Fibroblast of skin of left biceps (primary cell): ENCODE results near the gene KLF6.

Experiments
- DNase-seq, 2 experiments: peaks; one replicate each; pipeline ENCODE4 v3.0.0-alpha.2; 2013; ENCODE audit warnings: low read depth in 2 of 2

The KLF6 gene

GRCh38 chr10:3784510-3785250 is at the start of gene KLF6:
Gene KLF6, minus strand, starts transcription at chr10:3785209. Its CDS starts 195 bp downstream, at chr10:3785014.
- no peak for DNase-seq

DNA sequence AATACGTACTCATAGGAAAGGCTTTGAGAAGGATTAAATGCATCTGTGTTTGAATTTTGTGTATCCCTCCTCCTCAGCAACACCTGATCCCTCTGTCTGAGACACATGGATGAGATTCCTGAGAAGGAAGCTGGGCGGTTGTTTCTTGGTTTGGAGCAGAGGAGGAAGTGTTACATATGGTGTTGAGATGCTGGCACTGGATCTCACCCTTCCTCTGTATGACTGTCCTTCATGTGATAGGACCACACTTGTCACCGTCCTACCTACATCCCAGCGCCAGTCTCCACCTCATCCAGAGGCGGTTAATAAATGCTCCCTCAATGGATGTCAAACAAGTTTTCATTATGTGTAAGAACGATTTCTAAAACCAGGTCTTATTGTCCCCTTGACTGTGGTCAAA is 49.4 kb upstream of the KLF6 start:
- DNase-seq = no peak

GRCh38 chr10:3833046-3833445 is 48.0 kb upstream of the KLF6 start:
- DNase-seq = no peak

- DNase-seq = no peak
Measured at GRCh38 chr10:3832022-3832786, 47.2 kb upstream of the KLF6 start.

DNA sequence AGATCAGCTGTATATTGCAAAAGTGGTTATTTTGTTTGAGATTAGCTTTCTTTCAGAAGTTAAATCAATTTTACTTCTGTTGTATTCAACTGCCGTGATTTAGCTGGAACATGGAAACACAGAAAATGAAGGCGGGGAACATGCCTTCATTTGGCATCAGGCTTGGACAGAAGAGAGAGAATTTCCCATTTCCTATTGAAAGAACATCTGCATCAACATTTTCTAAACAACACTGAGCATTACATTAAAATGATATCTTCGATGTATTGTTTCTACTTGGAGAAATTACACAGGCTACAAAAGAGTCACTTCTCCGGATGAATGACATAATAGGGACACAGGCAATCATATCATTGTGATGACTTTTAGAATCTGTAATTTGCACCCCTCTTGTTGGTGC is 46.6 kb upstream of the KLF6 start:
- DNase-seq = no peak

DNA sequence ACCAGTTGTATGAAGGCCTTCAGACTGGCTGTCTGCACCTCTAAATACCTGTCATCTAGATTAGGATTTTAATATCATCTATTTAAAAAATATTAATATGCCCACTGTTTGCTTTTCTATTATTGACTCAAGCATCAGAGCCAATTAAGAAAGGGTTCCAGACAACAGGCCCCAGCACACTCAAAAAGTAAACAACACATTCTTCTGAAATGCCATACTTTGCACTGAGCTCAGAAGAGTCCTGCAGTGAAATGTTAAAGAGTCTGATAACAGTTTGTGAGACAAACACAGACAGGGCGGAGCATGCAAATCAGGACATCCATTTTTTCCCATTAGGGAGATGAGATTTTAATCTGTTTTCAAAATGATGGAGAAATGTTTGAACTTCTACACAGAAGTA is 45.9 kb upstream of the KLF6 start:
- DNase-seq = no peak

- DNase-seq = no peak
Measured at GRCh38 chr10:3829156-3830050, 44.4 kb upstream of the KLF6 start.

DNA sequence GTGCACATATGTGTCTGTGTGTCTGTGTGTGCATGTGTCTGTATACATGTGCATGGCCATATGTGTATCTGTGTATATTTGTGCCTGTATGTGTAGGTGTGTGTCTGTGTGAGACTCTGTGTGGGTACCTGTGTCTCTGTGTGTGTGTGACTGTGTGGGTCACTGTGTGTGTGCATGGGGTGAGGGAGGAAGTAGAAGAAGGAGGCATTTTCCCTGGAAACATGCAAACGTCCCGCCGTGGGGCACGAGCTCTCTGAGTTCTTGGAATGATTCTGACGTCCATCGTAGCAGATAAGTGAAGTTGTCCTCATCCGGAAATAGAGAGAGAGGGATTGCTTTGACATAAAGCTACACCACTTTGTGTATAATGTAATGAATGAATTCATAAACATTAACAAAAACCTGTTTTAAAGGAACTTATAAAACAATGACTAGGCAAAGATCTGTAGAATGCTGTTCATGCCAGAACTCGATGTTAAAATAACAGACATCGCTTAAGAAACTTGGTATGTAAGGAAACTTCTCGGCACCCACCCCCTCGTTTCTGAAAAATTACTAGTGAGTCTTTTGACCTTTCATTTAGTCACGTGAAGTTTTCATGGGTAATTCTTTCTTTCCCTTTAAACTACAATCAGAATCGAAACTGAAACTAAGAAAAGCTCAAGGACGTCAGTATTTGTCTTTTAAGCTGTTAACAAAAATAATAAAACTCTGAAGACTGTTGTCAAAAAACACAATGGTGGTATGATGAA is 43.6 kb upstream of the KLF6 start:
- DNase-seq = no peak

GRCh38 chr10:3827768-3828403 is 42.9 kb upstream of the KLF6 start:
- DNase-seq = no peak

- no peak for DNase-seq
Measured at GRCh38 chr10:3827266-3827665, 42.3 kb upstream of the KLF6 start.

- no peak for DNase-seq
Measured at GRCh38 chr10:3825862-3826351, 40.9 kb upstream of the KLF6 start.

GRCh38 chr10:3825244-3825643 is 40.2 kb upstream of the KLF6 start:
- DNase-seq = no peak

GRCh38 chr10:3822541-3823330 is 37.7 kb upstream of the KLF6 start:
- DNase-seq = no peak

- no peak for DNase-seq
Measured at GRCh38 chr10:3820255-3820654, 35.2 kb upstream of the KLF6 start.

DNA sequence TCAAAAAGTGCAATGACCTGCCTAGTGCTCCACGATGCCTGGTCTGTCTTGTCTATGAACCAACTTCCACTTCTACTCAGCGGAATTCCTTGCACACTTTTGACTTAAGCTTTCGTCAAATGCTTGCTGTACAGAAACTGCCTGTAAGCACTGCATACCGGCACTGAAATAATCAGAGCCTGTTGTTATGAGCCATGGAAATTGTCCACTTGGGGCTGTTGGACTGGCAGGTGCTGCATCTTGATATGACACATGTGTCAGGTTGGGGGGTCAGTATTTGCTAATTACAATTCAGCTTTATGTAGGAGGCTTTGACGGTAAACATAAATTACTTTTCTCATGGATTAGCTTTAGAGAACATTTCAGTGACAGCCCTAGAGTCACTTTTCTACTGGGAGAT is 32.0 kb upstream of the KLF6 start:
- DNase-seq = no peak

DNA sequence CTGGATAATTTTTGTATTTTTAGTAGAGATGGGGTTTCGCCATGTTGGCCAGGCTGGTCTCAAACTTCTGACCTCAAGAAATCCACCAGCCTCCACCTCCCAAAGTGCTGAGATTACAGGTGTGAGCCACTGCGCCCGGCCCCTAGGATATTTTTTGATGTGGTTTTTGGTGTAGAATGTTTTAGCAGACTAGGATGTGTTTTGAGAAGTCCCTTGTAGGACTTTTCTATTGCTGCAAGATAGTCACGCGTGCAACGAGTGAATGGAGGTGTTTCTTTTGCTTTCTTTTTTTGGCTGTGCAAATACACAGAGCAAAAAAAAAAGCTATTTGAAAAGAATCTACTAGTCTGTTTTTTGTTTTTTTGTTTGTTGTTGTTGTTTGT is 29.8 kb upstream of the KLF6 start:
- DNase-seq = no peak

DNA sequence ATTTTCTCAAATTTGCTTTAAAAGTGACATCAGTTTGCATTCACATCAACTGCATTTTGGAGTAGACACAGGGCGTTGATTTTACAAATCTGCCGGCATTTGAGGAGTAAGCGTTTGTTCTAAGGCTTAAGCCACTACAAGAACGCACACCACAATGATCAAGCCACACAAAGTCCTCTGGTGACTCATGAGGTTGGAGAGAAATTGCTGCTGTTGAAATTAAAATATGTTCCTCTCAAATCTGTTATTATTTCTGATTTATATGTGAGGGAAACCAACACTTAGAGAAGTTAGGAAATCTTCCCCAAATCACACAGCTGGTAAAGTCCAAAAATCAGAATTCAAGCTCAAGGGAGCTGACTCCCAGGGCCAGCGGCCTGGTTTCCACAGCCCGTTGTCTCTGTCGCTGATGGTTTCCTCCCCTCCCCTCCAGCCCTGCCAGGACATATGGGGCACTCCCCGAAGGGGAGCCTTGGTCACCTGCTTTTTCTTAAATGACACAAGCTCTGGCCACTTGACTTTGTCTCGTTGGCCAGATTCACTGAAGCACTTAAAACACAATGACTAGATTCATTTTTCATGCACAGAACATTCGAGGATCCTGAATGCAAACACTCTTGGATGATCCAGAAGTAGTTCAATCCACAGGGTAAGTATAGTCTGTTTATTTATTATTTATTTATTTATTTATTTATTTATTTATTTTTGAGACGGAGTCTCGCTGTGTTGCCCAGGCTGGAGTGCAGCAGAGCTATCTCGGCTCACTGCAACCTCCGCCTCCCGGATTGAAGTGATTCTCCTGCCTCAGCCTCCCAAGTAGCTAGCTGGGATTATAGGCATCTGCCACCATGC is 29.2 kb upstream of the KLF6 start:
- no peak for DNase-seq

DNA sequence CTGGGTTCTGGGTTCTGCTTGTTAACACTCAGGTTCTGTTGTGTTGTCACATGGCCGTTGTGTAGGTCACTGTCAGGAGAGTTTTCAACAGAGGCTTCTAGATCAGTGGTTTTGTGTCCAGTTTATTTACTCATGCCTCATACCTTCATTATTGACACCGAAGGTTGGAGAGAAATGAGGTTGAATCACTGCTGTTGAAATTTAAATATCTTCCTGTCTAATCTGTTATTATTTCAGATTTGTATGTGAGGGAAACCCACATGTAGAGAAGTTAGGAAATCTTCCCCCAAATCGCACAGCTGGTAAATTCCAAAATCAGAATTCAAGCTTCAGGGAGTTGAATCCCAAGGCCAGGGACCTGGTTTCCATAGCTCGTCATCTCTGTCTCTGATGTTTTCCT is 28.3 kb upstream of the KLF6 start:
- no peak for DNase-seq

DNA sequence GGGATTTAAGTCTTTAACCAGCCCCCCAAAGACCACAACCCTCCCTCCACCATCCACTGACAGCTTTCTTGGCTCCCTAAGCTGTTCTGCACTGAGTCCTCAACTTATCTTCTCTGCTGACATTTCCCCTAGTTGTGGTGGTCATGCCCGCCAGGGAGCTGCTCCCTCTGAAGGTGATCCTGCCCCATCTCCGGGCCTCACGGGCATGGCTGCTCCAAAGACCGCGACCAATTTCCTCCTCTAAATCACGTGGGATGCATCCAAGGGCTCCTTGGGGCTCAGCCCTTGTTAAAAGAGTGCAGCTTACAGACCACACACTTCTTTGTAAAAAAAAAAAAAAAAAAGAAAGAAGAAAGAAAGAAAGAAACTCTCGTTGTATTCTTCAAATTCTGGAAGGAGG is 27.1 kb upstream of the KLF6 start:
- no peak for DNase-seq
